Coronary artery (tissue), 2 donors: ENCODE results near the gene SRC.

Source experiments
- DNase-seq: peaks from one replicate; pipeline ENCODE4 v3.0.0-alpha.2; 2017; ENCODE audit warnings: low spot score
- H3K27ac ChIP-seq, 2 donors: fragments of 200-600 bp; sonication (generic); one replicate each; pipeline ENCODE4 v1.5.1; 2016 to 2019
- H3K4me3 ChIP-seq: fragments of 200-600 bp; sonication (generic); 2 replicates; pipeline ENCODE4 v1.5.1; 2016; ENCODE audit warnings: mild to moderate bottlenecking, moderate library complexity
- CTCF ChIP-seq: fragments of 200-600 bp; sonication (generic); IDR thresholded peaks from one replicate; pipeline ENCODE4 v1.5.1; 2019; ENCODE audit warnings: antibody characterized with exemption

The SRC gene

GRCh38 chr20:37407019-37407566, 61.2 kb downstream of the SRC start:
- DNase-seq, result no peak
- Histone ChIP-seq H3K4me3 (peak overlapping the region; percentile 64), H3K27ac (no peak overlapping the region)
- TF ChIP-seq CTCF, result no peak

- DNase-seq, result no peak
- Histone ChIP-seq H3K4me3 (no peak overlapping the region), H3K27ac (no peak overlapping the region)
- no peak for TF ChIP-seq CTCF
These were observed 61.6 kb downstream of the SRC start for GRCh38 chr20:37407573-37408002.

- H3K27ac ChIP-seq, result no peak overlapping the region
- DNase-seq, result no peak
- H3K4me3 ChIP-seq, result no peak overlapping the region
- no peak for TF ChIP-seq CTCF
These were observed 62.6 kb downstream of the SRC start for GRCh38 chr20:37408302-37409193.

GRCh38 chr20:37411408-37412219, 65.7 kb downstream of the SRC start:
- Histone ChIP-seq H3K4me3 (peak overlapping the region; percentile 67), H3K27ac (no peak overlapping the region)
- TF ChIP-seq CTCF, result no peak
- no peak for DNase-seq

GRCh38 chr20:37413023-37413334, 67.0 kb downstream of the SRC start:
- Histone ChIP-seq H3K27ac (no peak overlapping the region), H3K4me3 (no peak overlapping the region)
- DNase-seq, result no peak
- no peak for TF ChIP-seq CTCF

GRCh38 chr20:37413379-37413778, 67.4 kb downstream of the SRC start:
- TF ChIP-seq CTCF, result no peak
- no peak overlapping the region for H3K4me3 ChIP-seq
- DNase-seq, result no peak
- no peak overlapping the region for H3K27ac ChIP-seq
